Activated naive CD4-positive, alpha-beta T cell treated with anti-CD3 and anti-CD28 coated beads for 36 hours (primary cell): Measurements from ENCODE around the gene SLC41A3. TPM values are rescaled to one million over a fixed set of nuclear protein-coding genes. Genes with fewer than 3 reads are reported as not detected.

Experiments used
- CTCF ChIA-PET: fragments of 350-600 bp; sonication (Branson Sonifier 250); formaldehyde crosslinking; loops from one replicate; lab custom pipeline; 2021; ENCODE audit warnings: antibody characterized with exemption; lab: Charles Lee
- DNase-seq: peaks from one replicate; pipeline ENCODE4 v3.0.0-alpha.2; 2020
- H3K27ac Mint-ChIP-seq: one replicate; pipeline ENCODE4 v1.8.0; 2021; ENCODE audit warnings: mild to moderate bottlenecking, mixed read lengths
- H3K27me3 Mint-ChIP-seq: one replicate; pipeline ENCODE4 v1.8.0; 2021; ENCODE audit warnings: low read depth, mixed read lengths
- H3K36me3 Mint-ChIP-seq: one replicate; pipeline ENCODE4 v1.8.0; 2021; ENCODE audit warnings: low read depth, mixed read lengths
- H3K4me1 Mint-ChIP-seq: one replicate; pipeline ENCODE4 v1.8.0; 2021; ENCODE audit warnings: low read depth, mixed read lengths
- H3K4me3 Mint-ChIP-seq: one replicate; pipeline ENCODE4 v1.8.0; 2021; ENCODE audit warnings: mild to moderate bottlenecking, moderate library complexity, mixed read lengths
- H3K9me3 Mint-ChIP-seq: one replicate; pipeline ENCODE4 v1.8.0; 2021; ENCODE audit warnings: mixed read lengths
- intact Hi-C: fragments of 100-400 bp; cut with micrococcal nuclease; formaldehyde crosslinking; loops from one replicate; pipeline ENCODE4 v1.15.1; 2023
- total RNA-seq, 2 experiments: library from RNA; stranded (reverse); gene quantifications; one replicate each; pipeline ENCODE4 v1.2.3, GENCODE V29; 2021

The SLC41A3 gene
- total RNA-seq, 2 experiments from 2014 or later = 24.0 to 24.7 TPM

DNA sequence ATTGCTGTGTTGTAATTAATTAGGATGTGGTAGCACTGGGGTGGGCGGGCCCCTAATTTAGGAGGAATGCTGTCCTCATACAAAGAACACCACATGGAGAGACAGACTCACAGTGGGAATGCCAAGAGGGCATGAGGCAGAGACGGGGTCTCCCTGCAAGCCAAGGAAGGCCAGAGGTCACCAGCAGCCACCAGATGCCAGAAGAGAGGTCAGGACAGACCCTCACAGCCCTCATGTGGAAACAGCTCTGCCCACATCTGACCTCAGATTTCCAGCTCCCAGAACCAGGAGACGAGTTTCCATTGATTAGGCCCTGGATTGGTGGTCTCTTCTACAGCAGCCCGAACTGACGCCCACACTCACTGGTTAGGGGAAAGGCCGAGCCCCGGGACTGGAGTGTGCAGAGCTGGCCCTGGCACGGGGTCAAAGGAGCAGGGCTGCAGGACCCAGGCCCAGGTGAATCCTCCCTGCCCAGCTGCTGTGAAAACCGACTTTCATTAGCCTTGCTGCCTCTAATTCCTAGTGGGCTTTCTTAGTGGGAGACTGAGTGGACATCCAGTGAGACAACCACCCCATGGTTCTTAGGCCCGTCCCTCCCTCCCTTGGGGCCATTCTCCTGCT, 43.0 kb upstream of the SLC41A3 start:
- intact Hi-C loops = no loop called here
- no peak for DNase-seq
- no peaks in the 10 kb centered on the region for H3K36me3 Mint-ChIP-seq
- H3K4me1 Mint-ChIP-seq = no peaks in the 10 kb centered on the region
- H3K27me3 Mint-ChIP-seq = no peaks in the 10 kb centered on the region
- CTCF ChIA-PET = interaction anchor here (0.7 kb wide), 1 partner anchor 137 kb away, joined by 3 read pairs; no protein-coding TSS in a partner anchor
- H3K9me3 Mint-ChIP-seq = no peaks in the 10 kb centered on the region
- no peak overlapping the region for H3K27ac Mint-ChIP-seq
- H3K4me3 Mint-ChIP-seq = no peak overlapping the region

- intact Hi-C loops = no loop called here
- Mint-ChIP-seq H3K27me3 (no peaks in the 10 kb centered on the region), H3K36me3 (no peaks in the 10 kb centered on the region), H3K4me3 (no peak overlapping the region), H3K27ac (no peak overlapping the region), H3K9me3 (no peaks in the 10 kb centered on the region), H3K4me1 (no peaks in the 10 kb centered on the region)
- CTCF ChIA-PET = interaction anchor here (1.8 kb wide), 1 partner anchor 7 kb away, joined by 7 read pairs; no protein-coding TSS in a partner anchor
- no peak for DNase-seq
These were observed 42.4 kb upstream of the SLC41A3 start for GRCh38 chr3:126126286-126126685.

GRCh38 chr3:126125781-126126251, 41.9 kb upstream of the SLC41A3 start:
- no peak for DNase-seq
- Mint-ChIP-seq H3K27ac (no peak overlapping the region), H3K27me3 (no peaks in the 10 kb centered on the region), H3K4me1 (no peaks in the 10 kb centered on the region), H3K4me3 (no peak overlapping the region), H3K9me3 (no peaks in the 10 kb centered on the region), H3K36me3 (no peaks in the 10 kb centered on the region)
- CTCF ChIA-PET = interaction anchor here (1.8 kb wide), 1 partner anchor 8 kb away, joined by 7 read pairs; no protein-coding TSS in a partner anchor
- intact Hi-C loops = no loop called here

DNA sequence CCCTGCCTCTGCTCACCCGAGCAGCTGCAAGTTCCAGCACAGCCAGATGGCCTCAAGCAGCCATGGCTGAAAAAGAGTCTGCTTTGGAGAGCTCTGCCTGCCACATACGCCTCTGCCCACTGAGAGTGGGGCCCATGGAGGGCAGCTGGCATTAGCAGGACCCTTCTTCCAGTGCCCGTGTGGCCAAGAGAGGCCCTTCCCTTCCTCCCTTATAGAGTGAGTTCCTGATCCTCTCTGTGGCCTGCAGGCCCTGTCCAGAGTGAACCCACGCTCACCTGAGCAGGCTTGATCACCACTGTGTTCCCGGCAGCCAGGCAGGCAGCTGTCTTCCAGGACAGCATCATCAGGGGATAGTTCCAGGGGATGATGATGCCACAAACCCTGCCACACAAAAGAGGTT, 41.4 kb upstream of the SLC41A3 start:
- intact Hi-C loops = no loop called here
- CTCF ChIA-PET = interaction anchor here (1.8 kb wide), 1 partner anchor 8 kb away, joined by 7 read pairs; no protein-coding TSS in a partner anchor
- H3K9me3 Mint-ChIP-seq = no peaks in the 10 kb centered on the region
- no peak overlapping the region for H3K4me3 Mint-ChIP-seq
- no peak for DNase-seq
- H3K36me3 Mint-ChIP-seq = no peaks in the 10 kb centered on the region
- no peaks in the 10 kb centered on the region for H3K27me3 Mint-ChIP-seq
- no peak overlapping the region for H3K27ac Mint-ChIP-seq
- H3K4me1 Mint-ChIP-seq = no peaks in the 10 kb centered on the region

DNA sequence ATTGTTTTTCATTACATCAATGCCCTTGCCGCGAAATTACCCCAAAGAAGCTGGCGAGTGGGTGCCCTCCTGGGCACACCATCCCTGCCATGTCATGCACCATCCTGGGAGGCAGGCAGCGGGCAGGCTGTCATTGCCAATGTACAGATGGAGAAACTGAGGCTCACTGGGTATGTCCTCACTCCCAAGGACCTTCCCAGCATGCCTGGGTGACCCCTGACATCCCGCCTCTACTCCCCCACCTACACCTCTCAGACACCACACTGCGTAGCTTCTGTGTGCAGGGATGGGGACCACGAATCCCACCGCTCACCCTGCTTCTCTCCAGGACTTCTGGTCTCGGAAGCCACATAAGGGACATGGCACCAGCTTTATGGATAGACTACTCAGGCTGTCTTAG, 41.0 kb upstream of the SLC41A3 start:
- H3K36me3 Mint-ChIP-seq = no peaks in the 10 kb centered on the region
- H3K27ac Mint-ChIP-seq = no peak overlapping the region
- intact Hi-C loops = no loop called here
- DNase-seq = no peak
- H3K4me1 Mint-ChIP-seq = no peaks in the 10 kb centered on the region
- H3K9me3 Mint-ChIP-seq = no peaks in the 10 kb centered on the region
- no peak overlapping the region for H3K4me3 Mint-ChIP-seq
- no peaks in the 10 kb centered on the region for H3K27me3 Mint-ChIP-seq
- CTCF ChIA-PET = interaction anchor here (1.8 kb wide), 1 partner anchor 9 kb away, joined by 7 read pairs; no protein-coding TSS in a partner anchor

DNA sequence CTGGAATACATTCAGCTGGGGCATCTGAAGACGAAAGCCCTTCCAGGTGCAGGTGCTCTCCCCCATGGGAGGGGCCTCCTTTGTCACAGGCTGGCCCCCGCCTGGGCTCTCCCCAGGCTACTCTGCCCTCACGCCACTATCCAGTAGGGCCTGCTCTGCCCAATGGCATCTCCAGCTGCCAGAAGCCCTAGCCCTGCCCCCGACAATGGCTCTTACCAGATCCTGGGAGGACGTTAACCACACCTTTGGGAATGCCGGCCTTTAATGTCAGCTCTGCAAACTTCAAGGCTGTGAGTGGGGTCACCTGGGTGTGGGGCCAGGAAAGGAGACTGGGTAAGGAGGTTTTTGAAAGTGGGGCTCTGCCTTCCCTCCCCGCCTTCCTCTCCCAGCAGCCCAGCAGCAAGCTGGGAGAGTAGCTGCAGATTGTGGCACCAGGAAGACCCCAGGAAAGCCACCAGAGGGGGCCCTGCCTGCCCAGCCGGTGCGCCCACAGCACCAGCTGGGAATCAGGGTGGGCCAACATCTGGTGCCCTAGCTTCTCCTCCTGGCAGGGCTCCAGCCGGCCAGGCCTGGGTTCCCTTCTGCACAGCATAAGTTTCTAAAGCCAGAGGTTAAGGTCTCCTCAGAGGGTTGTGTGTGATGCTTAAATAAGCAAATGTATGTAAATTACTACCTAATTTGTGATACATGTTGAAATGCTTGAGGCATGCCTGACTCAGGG, 40.4 kb upstream of the SLC41A3 start:
- no peaks in the 10 kb centered on the region for H3K9me3 Mint-ChIP-seq

GRCh38 chr3:126121632-126122031, 37.7 kb upstream of the SLC41A3 start:
- DNase-seq = no peak
- intact Hi-C loops = no loop called here
- CTCF ChIA-PET = interaction anchor here (0.9 kb wide), 1 partner anchor 12 kb away, joined by 4 read pairs; no protein-coding TSS in a partner anchor
- no peaks in the 10 kb centered on the region for H3K36me3 Mint-ChIP-seq
- no peaks in the 10 kb centered on the region for H3K4me1 Mint-ChIP-seq
- H3K9me3 Mint-ChIP-seq = no peaks in the 10 kb centered on the region
- no peak overlapping the region for H3K27ac Mint-ChIP-seq
- no peaks in the 10 kb centered on the region for H3K27me3 Mint-ChIP-seq
- H3K4me3 Mint-ChIP-seq = no peak overlapping the region

More for the DNA sequence above, 40.4 kb upstream of the SLC41A3 start:
- Mint-ChIP-seq H3K4me3 (no peak overlapping the region), H3K27me3 (no peaks in the 10 kb centered on the region), H3K4me1 (no peaks in the 10 kb centered on the region), H3K36me3 (no peaks in the 10 kb centered on the region), H3K27ac (no peak overlapping the region)
- CTCF ChIA-PET = interaction anchor here (1.2 to 1.8 kb wide), 2 partner anchors 9 kb away, joined by 3 to 7 read pairs; no protein-coding TSS in a partner anchor
- DNase-seq = no peak
- intact Hi-C loops = no loop called here

- no peaks in the 10 kb centered on the region for H3K36me3 Mint-ChIP-seq
- H3K4me3 Mint-ChIP-seq = no peak overlapping the region
- DNase-seq = no peak
- no peaks in the 10 kb centered on the region for H3K27me3 Mint-ChIP-seq
- H3K4me1 Mint-ChIP-seq = no peaks in the 10 kb centered on the region
- intact Hi-C loops = no loop called here
- no peak overlapping the region for H3K27ac Mint-ChIP-seq
- CTCF ChIA-PET = interaction anchor here (0.9 kb wide), 1 partner anchor 12 kb away, joined by 4 read pairs; no protein-coding TSS in a partner anchor
- no peaks in the 10 kb centered on the region for H3K9me3 Mint-ChIP-seq
These were observed 37.1 kb upstream of the SLC41A3 start for GRCh38 chr3:126121074-126121473.

GRCh38 chr3:126119976-126120375, 36.1 kb upstream of the SLC41A3 start:
- no peaks in the 10 kb centered on the region for H3K4me1 Mint-ChIP-seq
- no peak overlapping the region for H3K4me3 Mint-ChIP-seq

GRCh38 chr3:126119008-126119675, 35.2 kb upstream of the SLC41A3 start:
- no peak overlapping the region for H3K27ac Mint-ChIP-seq

More at GRCh38 chr3:126119976-126120375, 36.1 kb upstream of the SLC41A3 start:
- no peaks in the 10 kb centered on the region for H3K27me3 Mint-ChIP-seq
- no peak overlapping the region for H3K27ac Mint-ChIP-seq
- intact Hi-C loops = no loop called here
- no peak for DNase-seq
- CTCF ChIA-PET = no interaction called here
- H3K36me3 Mint-ChIP-seq = no peaks in the 10 kb centered on the region
- no peaks in the 10 kb centered on the region for H3K9me3 Mint-ChIP-seq

GRCh38 chr3:126118591-126118990, 34.7 kb upstream of the SLC41A3 start:
- H3K27ac Mint-ChIP-seq = no peak overlapping the region
- CTCF ChIA-PET = no interaction called here
- no peaks in the 10 kb centered on the region for H3K36me3 Mint-ChIP-seq
- intact Hi-C loops = no loop called here
- no peaks in the 10 kb centered on the region for H3K27me3 Mint-ChIP-seq
- no peak overlapping the region for H3K4me3 Mint-ChIP-seq
- no peaks in the 10 kb centered on the region for H3K4me1 Mint-ChIP-seq
- no peaks in the 10 kb centered on the region for H3K9me3 Mint-ChIP-seq
- no peak for DNase-seq

More at GRCh38 chr3:126119008-126119675, 35.2 kb upstream of the SLC41A3 start:
- Mint-ChIP-seq H3K4me3 (no peak overlapping the region), H3K36me3 (no peaks in the 10 kb centered on the region), H3K9me3 (no peaks in the 10 kb centered on the region), H3K4me1 (no peaks in the 10 kb centered on the region), H3K27me3 (no peaks in the 10 kb centered on the region)
- CTCF ChIA-PET = no interaction called here
- no peak for DNase-seq
- intact Hi-C loops = no loop called here

GRCh38 chr3:126117786-126118185, 33.9 kb upstream of the SLC41A3 start:
- H3K4me3 Mint-ChIP-seq = no peak overlapping the region
- no peak overlapping the region for H3K27ac Mint-ChIP-seq
- DNase-seq = no peak
- no peaks in the 10 kb centered on the region for H3K4me1 Mint-ChIP-seq
- H3K27me3 Mint-ChIP-seq = no peaks in the 10 kb centered on the region
- intact Hi-C loops = no loop called here
- no peaks in the 10 kb centered on the region for H3K9me3 Mint-ChIP-seq
- no peaks in the 10 kb centered on the region for H3K36me3 Mint-ChIP-seq
- CTCF ChIA-PET = interaction anchor here (0.6 to 1.4 kb wide), 2 partner anchors 53 to 81 kb away, joined by 3 read pairs; no protein-coding TSS in a partner anchor
